CD14-positive monocyte (primary cell): ENCODE measurements around the gene POLG. TPM values are rescaled to one million over a fixed set of nuclear protein-coding genes. Genes with fewer than 3 reads are reported as not detected.

Experiments used
- DNase-seq, 3 donors: peaks; one replicate each; pipeline ENCODE4 v3.0.0-alpha.2; 2011 to 2022
- H2AFZ ChIP-seq: 2 replicates; pipeline ENCODE4 v1.6.0; 2012; ENCODE audit warnings: mild to moderate bottlenecking, low read depth, low read length, inconsistent platforms; ENCODE audit not compliant: insufficient read depth, poor library complexity, severe bottlenecking
- H3K27ac ChIP-seq, 2 donors: 1 replicate in 1 of 2; 2 replicates in 1 of 2; pipeline ENCODE4 v1.5.1; 2012 to 2013; ENCODE audit warnings: low read length in 2 of 2, control low read depth in 1 of 2, inconsistent platforms in 1 of 2, low read depth in 1 of 2, mild to moderate bottlenecking in 1 of 2
- H3K27me3 ChIP-seq, 2 donors: one replicate each; pipeline versions ENCODE4 v1.6.0 to v1.6.1; 2011 to 2013; ENCODE audit warnings: low read length in 2 of 2; ENCODE audit not compliant: control insufficient read depth in 2 of 2, insufficient read depth in 2 of 2
- H3K36me3 ChIP-seq, 2 donors: replicated peaks in 1 of 2; 1 replicate in 1 of 2; 2 replicates in 1 of 2; pipeline versions ENCODE4 v1.5.1 to v1.6.1; 2012 to 2013; ENCODE audit warnings: low read length in 2 of 2, control low read depth in 1 of 2, inconsistent platforms in 1 of 2, mild to moderate bottlenecking in 1 of 2; ENCODE audit not compliant: insufficient read depth in 2 of 2, control insufficient read depth in 1 of 2
- H3K4me1 ChIP-seq, 2 donors: 1 replicate in 1 of 2; 2 replicates in 1 of 2; pipeline versions ENCODE4 v1.5.1 to v1.6.1; 2012 to 2013; ENCODE audit warnings: low read length in 2 of 2, control low read depth in 1 of 2, inconsistent platforms in 1 of 2, mild to moderate bottlenecking in 1 of 2, moderate library complexity in 1 of 2; ENCODE audit not compliant: insufficient read depth in 2 of 2, control insufficient read depth in 1 of 2
- H3K4me2 ChIP-seq: replicated peaks from 2 replicates; pipeline ENCODE3; 2012; ENCODE audit warnings: low read length, moderate library complexity, mild to moderate bottlenecking; ENCODE audit not compliant: poor library complexity, severe bottlenecking; ENCODE audit errors: extremely low read depth
- H3K4me3 ChIP-seq, 3 experiments: fragments of 200-600 bp in 1 of 3; sonication (generic) in 1 of 3; replicated peaks in 1 of 3; 1 replicate in 2 of 3; 2 replicates in 1 of 3; pipeline ENCODE4 v1.5.1; 2011 to 2013; ENCODE audit warnings: low read length in 3 of 3, mild to moderate bottlenecking in 3 of 3, control low read depth in 2 of 3, low read depth in 2 of 3, inconsistent platforms in 1 of 3, moderate library complexity in 1 of 3
- H3K79me2 ChIP-seq: 2 replicates; pipeline ENCODE4 v1.6.0; 2012; ENCODE audit warnings: mild to moderate bottlenecking, control low read depth, inconsistent platforms, low read length, moderate library complexity; ENCODE audit not compliant: insufficient read depth
- H3K9ac ChIP-seq: 2 replicates; pipeline ENCODE4 v1.6.0; 2017; ENCODE audit warnings: low read length, mild to moderate bottlenecking; ENCODE audit not compliant: insufficient read depth, poor library complexity, severe bottlenecking
- H3K9me3 ChIP-seq, 2 donors: replicated peaks in 1 of 2; 1 replicate in 1 of 2; 2 replicates in 1 of 2; pipeline versions ENCODE4 v1.5.1 to v1.6.1; 2012 to 2013; ENCODE audit warnings: low read length in 2 of 2, control low read depth in 1 of 2; ENCODE audit not compliant: control insufficient read depth in 1 of 2, insufficient read depth in 1 of 2
- H4K20me1 ChIP-seq: 2 replicates; pipeline ENCODE4 v1.6.0; 2012; ENCODE audit warnings: mild to moderate bottlenecking, low read length, control low read depth, moderate library complexity; ENCODE audit not compliant: insufficient read depth
- H3K27ac Mint-ChIP-seq, 7 donors: one replicate each; pipeline ENCODE4 v1.8.0; 2020; ENCODE audit warnings: mild to moderate bottlenecking in 7 of 7, mixed read lengths in 7 of 7, moderate library complexity in 6 of 7, inconsistent platforms in 2 of 7
- H3K27me3 Mint-ChIP-seq, 3 donors: one replicate each; pipeline ENCODE4 v1.8.0; 2021 to 2022; ENCODE audit warnings: low read depth in 3 of 3, mild to moderate bottlenecking in 3 of 3, mixed read lengths in 3 of 3, moderate library complexity in 3 of 3, inconsistent platforms in 1 of 3
- H3K36me3 Mint-ChIP-seq, 2 donors: one replicate each; pipeline ENCODE4 v1.8.0; 2020; ENCODE audit warnings: mixed read lengths in 2 of 2, inconsistent platforms in 1 of 2, mild to moderate bottlenecking in 1 of 2
- H3K4me1 Mint-ChIP-seq: one replicate; pipeline ENCODE4 v1.8.0; 2020; ENCODE audit warnings: mild to moderate bottlenecking, mixed read lengths
- H3K4me3 Mint-ChIP-seq, 2 donors: one replicate each; pipeline ENCODE4 v1.8.0; 2020; ENCODE audit warnings: mild to moderate bottlenecking in 2 of 2, mixed read lengths in 2 of 2, moderate library complexity in 1 of 2
- H3K9me3 Mint-ChIP-seq, 7 donors: one replicate each; pipeline ENCODE4 v1.8.0; 2020 to 2022; ENCODE audit warnings: mixed read lengths in 7 of 7, mild to moderate bottlenecking in 6 of 7, moderate library complexity in 6 of 7, inconsistent platforms in 2 of 7
- CTCF ChIP-seq: fragments of 200-600 bp; IDR thresholded peaks from one replicate; pipeline ENCODE4 v1.8.0; 2022; ENCODE audit warnings: antibody characterized with exemption, mild to moderate bottlenecking
- WGBS: methylation state at CpG from one replicate; pipeline ENCODE4 v1.1.5; 2013; ENCODE audit warnings: missing lambda C conversion rate; ENCODE audit not compliant: insufficient coverage; 5-methylcytosine and 5-hydroxymethylcytosine counted together
- intact Hi-C, 2 donors: fragments of 100-400 bp; cut with micrococcal nuclease; formaldehyde crosslinking; loops; one replicate each; pipeline versions ENCODE4 v1.15.0 to v1.15.1; 2023
- polyA plus RNA-seq, 3 donors: library from polyadenylated mRNA; depleted of rRNA in 1 of 3; unstranded in 2 of 3; stranded (reverse) in 1 of 3; fragments of 300-500 nt in 2 of 3; fragments of >200 nt in 1 of 3; fragmentation: Illumina TruSeq in 2 of 3; gene quantifications; 1 replicate in 2 of 3; 2 replicates in 1 of 3; pipeline ENCODE4 v1.2.3, GENCODE V29; 2012 to 2021

Gene POLG
- polyA plus RNA-seq, 3 donors: 19.2 to 66.7 (median 21.6) TPM

DNA sequence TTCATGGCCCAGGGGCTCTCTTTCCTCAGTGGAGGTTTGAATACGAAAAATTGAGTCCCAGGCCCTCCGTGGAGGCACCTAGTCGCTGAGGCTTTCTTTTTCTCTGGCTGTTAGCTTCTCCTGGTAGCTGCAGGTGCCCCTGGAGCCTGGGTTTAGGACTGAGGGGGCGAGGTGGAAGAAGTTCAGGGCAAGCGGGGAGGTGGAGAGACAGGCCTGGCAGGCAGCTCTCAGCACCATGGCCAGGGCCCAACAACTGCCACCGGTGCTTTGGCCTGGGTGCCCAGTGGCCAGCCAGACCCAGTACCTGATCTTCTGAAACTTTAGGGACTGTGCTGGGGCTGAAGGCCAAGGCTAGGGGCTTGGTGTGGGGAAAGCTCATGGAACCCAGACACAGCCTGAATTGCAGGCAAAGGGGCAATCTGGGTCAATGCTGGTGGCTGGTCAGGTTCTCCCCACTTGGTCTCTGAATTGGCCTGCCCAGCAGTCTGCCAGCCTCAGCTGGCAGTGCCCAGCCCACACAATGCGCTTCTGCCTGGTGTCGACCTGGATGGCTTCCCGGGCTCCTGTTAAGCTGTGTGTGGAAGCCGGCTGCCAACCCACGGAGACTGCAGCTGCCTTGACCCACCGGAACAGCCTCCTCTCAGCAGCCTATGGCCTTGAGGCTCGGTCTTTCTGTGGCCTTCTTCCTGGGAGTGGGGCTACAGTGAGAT is 30.3 kb upstream of the POLG start:
- peaks cover 88 to 99% (median 97%) of the 10 kb centered on the region in 3 donors for H3K27me3 Mint-ChIP-seq
- Histone ChIP-seq H3K4me3 (no peak overlapping the region), H3K27ac (no peak overlapping the region), H3K4me2 (peak overlapping the region; percentile 24), H3K9me3 (peaks cover 2 to 48% of the 10 kb centered on the region in 2 donors), H3K27me3 (peaks cover 77 to 97% of the 10 kb centered on the region in 2 donors), H3K9ac (no peak overlapping the region), H3K79me2 (no peaks in the 10 kb centered on the region), H3K4me1 (peaks cover 36 to 51% of the 10 kb centered on the region in 2 donors), H2AFZ (no peak overlapping the region), H3K36me3 (no peaks in the 10 kb centered on the region), H4K20me1 (peaks cover 36% of the 10 kb centered on the region)
- no peak for TF ChIP-seq CTCF
- H3K4me3 Mint-ChIP-seq: peak overlapping the region in 1 of 2 donors; percentile 93
- WGBS: 25% methylated on average over 8 of the region's 13 CpGs
- H3K9me3 Mint-ChIP-seq: peaks cover 3 to 37% (median 24%) of the 10 kb centered on the region in 7 donors
- peak overlapping the region in 1 of 7 donors; percentile 37 for H3K27ac Mint-ChIP-seq
- H3K36me3 Mint-ChIP-seq: peaks cover 10 to 22% of the 10 kb centered on the region in 2 donors
- no peak for DNase-seq
- intact Hi-C loops: loop anchor here (5.0 kb wide), 2 partner anchors 32 to 42 kb away; no protein-coding TSS in a partner anchor
- peaks cover 59% of the 10 kb centered on the region for H3K4me1 Mint-ChIP-seq

GRCh38 chr15:89364341-89364740 is 29.7 kb upstream of the POLG start:
- DNase-seq: peak; percentile 54 to 81 (median 76)
- Histone ChIP-seq H3K4me1 (peaks cover 38 to 52% of the 10 kb centered on the region in 2 donors), H2AFZ (no peak overlapping the region), H3K27ac (no peak overlapping the region), H3K4me3 (peak overlapping the region in 1 of 3 experiments; percentile 3), H3K9me3 (peaks cover 4 to 46% of the 10 kb centered on the region in 2 donors), H3K36me3 (no peaks in the 10 kb centered on the region), H3K9ac (no peak overlapping the region), H4K20me1 (peaks cover 37% of the 10 kb centered on the region), H3K79me2 (no peaks in the 10 kb centered on the region), H3K27me3 (peaks cover 77 to 97% of the 10 kb centered on the region in 2 donors), H3K4me2 (peak overlapping the region; percentile 24)
- Mint-ChIP-seq H3K27ac (peak overlapping the region in 2 of 7 donors; percentile 8 to 37), H3K9me3 (peaks cover 3 to 39% (median 26%) of the 10 kb centered on the region in 7 donors), H3K36me3 (peaks cover 10 to 25% of the 10 kb centered on the region in 2 donors), H3K4me1 (peaks cover 53% of the 10 kb centered on the region), H3K4me3 (peak overlapping the region in 1 of 2 donors; percentile 93), H3K27me3 (peaks cover 88 to 99% (median 97%) of the 10 kb centered on the region in 3 donors)
- intact Hi-C loops: loop anchor here (5.0 kb wide), 2 partner anchors 33 to 43 kb away; no protein-coding TSS in a partner anchor
- WGBS: 4% methylated on average over 5 of the region's 6 CpGs
- no peak for TF ChIP-seq CTCF
